ENCODE measurements around the gene AFG1L.

DNA sequence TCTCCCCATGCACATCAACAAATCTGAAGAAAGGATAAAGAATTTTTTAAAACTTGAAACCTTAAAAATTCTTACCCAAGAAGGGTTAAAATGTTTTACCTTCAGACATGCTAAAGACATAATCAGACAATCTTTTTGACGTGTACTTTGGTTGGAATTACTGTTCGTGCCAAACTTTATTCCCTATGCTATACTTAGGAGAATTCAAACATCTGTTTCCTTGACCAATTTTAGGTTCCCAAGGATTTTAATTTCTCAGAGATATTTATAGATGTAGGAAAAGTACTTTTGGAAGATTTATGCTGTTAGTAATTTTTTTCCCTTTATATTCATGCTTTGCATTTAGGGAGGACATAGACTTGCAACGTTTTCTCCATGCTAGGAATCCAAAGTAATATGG is 108.4 kb downstream of the AFG1L start:
- TF ChIP-seq, protein P1, sequence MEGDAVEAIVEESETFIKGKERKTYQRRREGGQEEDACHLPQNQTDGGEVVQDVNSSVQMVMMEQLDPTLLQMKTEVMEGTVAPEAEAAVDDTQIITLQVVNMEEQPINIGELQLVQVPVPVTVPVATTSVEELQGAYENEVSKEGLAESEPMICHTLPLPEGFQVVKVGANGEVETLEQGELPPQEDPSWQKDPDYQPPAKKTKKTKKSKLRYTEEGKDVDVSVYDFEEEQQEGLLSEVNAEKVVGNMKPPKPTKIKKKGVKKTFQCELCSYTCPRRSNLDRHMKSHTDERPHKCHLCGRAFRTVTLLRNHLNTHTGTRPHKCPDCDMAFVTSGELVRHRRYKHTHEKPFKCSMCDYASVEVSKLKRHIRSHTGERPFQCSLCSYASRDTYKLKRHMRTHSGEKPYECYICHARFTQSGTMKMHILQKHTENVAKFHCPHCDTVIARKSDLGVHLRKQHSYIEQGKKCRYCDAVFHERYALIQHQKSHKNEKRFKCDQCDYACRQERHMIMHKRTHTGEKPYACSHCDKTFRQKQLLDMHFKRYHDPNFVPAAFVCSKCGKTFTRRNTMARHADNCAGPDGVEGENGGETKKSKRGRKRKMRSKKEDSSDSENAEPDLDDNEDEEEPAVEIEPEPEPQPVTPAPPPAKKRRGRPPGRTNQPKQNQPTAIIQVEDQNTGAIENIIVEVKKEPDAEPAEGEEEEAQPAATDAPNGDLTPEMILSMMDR (IDR thresholded peaks at IDR 0.05; ENCODE audit: poor library complexity), result no peak
- TF ChIP-seq EZH2 (IDR thresholded peaks at IDR 0.05; ENCODE audit: borderline replicate concordance), result no peak
